IMR-90 (cell line): Measurements from ENCODE around the gene TMEM240. TPM values are rescaled to one million over a fixed set of nuclear protein-coding genes. Genes with fewer than 3 reads are reported as not detected.

Source experiments
- ATAC-seq: fragments of 200-7000 bp; cut with Tn5 transposase; 2 replicates; pipeline ENCODE4 v1.9.1; 2020; ENCODE audit warnings: low read depth, mild to moderate bottlenecking, moderate library complexity
- BruUV-seq: library from RNA; stranded (reverse); fragments of 400-500 nt; replicated peaks from 2 replicates; lab custom pipeline; 2021; lab: Mats Ljungman, UMichigan
- CTCF ChIA-PET: fragments of 300-600 bp; formaldehyde crosslinking; extraction: SDS; loops from one replicate; lab custom pipeline; 2021; ENCODE audit warnings: antibody characterized with exemption; lab: Yijun Ruan, JAX
- POLR2A ChIA-PET: fragments of 300-600 bp; sonication (Branson Sonifier 250); formaldehyde crosslinking; loops from one replicate; lab custom pipeline; 2022; ENCODE audit warnings: antibody characterized with exemption; ENCODE audit not compliant: unreplicated experiment; lab: Charles Lee
- DNase-seq: peaks from one replicate; pipeline ENCODE4 v3.0.0; 2013
- H2AFZ ChIP-seq: replicated peaks from 2 replicates; pipeline ENCODE3; 2013; ENCODE audit warnings: low read length, mild to moderate bottlenecking; ENCODE audit not compliant: poor library complexity
- H2AK5ac ChIP-seq: 2 replicates; pipeline ENCODE4 v1.6.1; 2013; ENCODE audit warnings: low read depth, low read length, inconsistent platforms
- H2AK9ac ChIP-seq: replicated peaks from 2 replicates; pipeline ENCODE3; 2013; ENCODE audit warnings: mild to moderate bottlenecking, low read depth, low read length, moderate library complexity; ENCODE audit not compliant: poor library complexity
- H2BK120ac ChIP-seq: 2 replicates; pipeline ENCODE4 v1.6.1; 2013; ENCODE audit warnings: low read depth, low read length, inconsistent platforms
- H2BK15ac ChIP-seq: 3 replicates; pipeline ENCODE4 v1.6.1; 2013; ENCODE audit warnings: low read depth, low read length, inconsistent platforms
- H2BK20ac ChIP-seq: 2 replicates; pipeline ENCODE4 v1.6.1; 2013; ENCODE audit warnings: low read depth, mild to moderate bottlenecking, inconsistent platforms, low read length, moderate library complexity
- H2BK5ac ChIP-seq: 2 replicates; pipeline ENCODE4 v1.6.1; 2013; ENCODE audit warnings: mild to moderate bottlenecking, low read depth, low read length, inconsistent platforms; ENCODE audit not compliant: poor library complexity, severe bottlenecking
- H3K14ac ChIP-seq: replicated peaks from 2 replicates; pipeline ENCODE4 v1.6.1; 2013; ENCODE audit warnings: low read depth, low read length, inconsistent platforms
- H3K18ac ChIP-seq: 2 replicates; pipeline ENCODE4 v1.6.1; 2013; ENCODE audit warnings: low read depth, low read length, control low read depth
- H3K23ac ChIP-seq: 2 replicates; pipeline ENCODE4 v1.6.1; 2013; ENCODE audit warnings: low read depth, low read length, inconsistent platforms
- H3K27ac ChIP-seq: 2 replicates; pipeline ENCODE4 v1.5.1; 2013; ENCODE audit warnings: mild to moderate bottlenecking, control low read depth, low read length; ENCODE audit not compliant: insufficient read depth
- H3K27me3 ChIP-seq: 2 replicates; pipeline ENCODE4 v1.6.1; 2013; ENCODE audit warnings: low read length; ENCODE audit not compliant: control insufficient read depth, insufficient read depth
- H3K36me3 ChIP-seq: 2 replicates; pipeline ENCODE4 v1.6.1; 2013; ENCODE audit warnings: low read length, mixed read lengths; ENCODE audit not compliant: control insufficient read depth, insufficient read depth
- H3K4ac ChIP-seq: 2 replicates; pipeline ENCODE4 v1.6.1; 2013; ENCODE audit warnings: low read depth, low read length, inconsistent platforms
- H3K4me1 ChIP-seq: 2 replicates; pipeline ENCODE4 v1.6.1; 2013; ENCODE audit warnings: low read length, mixed read lengths; ENCODE audit not compliant: control insufficient read depth, insufficient read depth
- H3K4me2 ChIP-seq: 2 replicates; pipeline ENCODE4 v1.6.1; 2013; ENCODE audit warnings: low read depth, mild to moderate bottlenecking, control low read depth, low read length, moderate library complexity
- H3K4me3 ChIP-seq: 2 replicates; pipeline ENCODE4 v1.5.1; 2013; ENCODE audit warnings: low read depth, mild to moderate bottlenecking, control low read depth, low read length, moderate library complexity; ENCODE audit not compliant: insufficient read depth
- H3K56ac ChIP-seq: 2 replicates; pipeline ENCODE4 v1.6.1; 2013; ENCODE audit warnings: low read length, inconsistent platforms; ENCODE audit not compliant: insufficient read depth; ENCODE audit errors: extremely low read depth
- H3K79me1 ChIP-seq, 2 experiments: 2 replicates each; pipeline ENCODE4 v1.6.1; 2013; ENCODE audit warnings: low read length in 2 of 2, inconsistent platforms in 1 of 2, low read depth in 1 of 2
- H3K9ac ChIP-seq: 2 replicates; pipeline ENCODE4 v1.6.1; 2013; ENCODE audit warnings: low read depth, low read length, control low read depth
- H3K9me1 ChIP-seq: 2 replicates; pipeline ENCODE4 v1.6.1; 2013; ENCODE audit warnings: low read length, inconsistent platforms; ENCODE audit not compliant: insufficient read depth
- H3K9me3 ChIP-seq: 2 replicates; pipeline ENCODE4 v1.6.1; 2013; ENCODE audit warnings: low read length; ENCODE audit not compliant: control insufficient read depth, insufficient read depth
- H4K20me1 ChIP-seq: 2 replicates; pipeline ENCODE4 v1.6.1; 2013; ENCODE audit warnings: low read length, inconsistent platforms; ENCODE audit not compliant: insufficient read depth
- H4K5ac ChIP-seq: 2 replicates; pipeline ENCODE4 v1.6.1; 2013; ENCODE audit warnings: mild to moderate bottlenecking, low read depth, low read length, control low read depth
- H4K8ac ChIP-seq, 2 experiments: 2 replicates each; pipeline ENCODE4 v1.6.1; 2013; ENCODE audit warnings: low read depth in 2 of 2, low read length in 2 of 2, control low read depth in 1 of 2, inconsistent platforms in 1 of 2
- H4K91ac ChIP-seq: 2 replicates; pipeline ENCODE4 v1.6.1; 2013; ENCODE audit warnings: low read depth, low read length, inconsistent platforms; ENCODE audit not compliant: insufficient read depth
- CHD1 ChIP-seq: IDR thresholded peaks from 2 replicates; pipeline ENCODE4 v1.6.1; 2012; ENCODE audit warnings: low read depth, low read length, improper control_type of control experiment
- ELK1 ChIP-seq: fragments of 150-350 bp; IDR thresholded peaks from 2 replicates; pipeline ENCODE4 v1.6.1; 2016; ENCODE audit warnings: low read depth, mild to moderate bottlenecking, low read length, moderate library complexity, borderline replicate concordance
- MAFK ChIP-seq: IDR thresholded peaks from 2 replicates; pipeline ENCODE4 v1.6.1; 2012; ENCODE audit warnings: low read depth, low read length, improper control_type of control experiment
- RFX5 ChIP-seq: IDR thresholded peaks from 2 replicates; pipeline ENCODE4 v1.8.0; 2012; ENCODE audit warnings: low read depth, mild to moderate bottlenecking, low read length, moderate library complexity
- SMC3 ChIP-seq: fragments of 150-350 bp; IDR thresholded peaks from 2 replicates; pipeline ENCODE4 v1.6.1; 2016; ENCODE audit warnings: low read depth, mild to moderate bottlenecking, antibody characterized with exemption, low read length, moderate library complexity
- WGBS, 2 experiments: methylation state at CpG; one replicate each; pipeline versions ENCODE4 v1.1.5 to v1.1.7; 2013; ENCODE audit warnings: missing lambda C conversion rate in 2 of 2; ENCODE audit not compliant: insufficient read length in 1 of 2; ENCODE audit errors: extremely low coverage in 2 of 2; 5-methylcytosine and 5-hydroxymethylcytosine counted together
- dilution Hi-C: fragments of 300-500 bp; cut with HindIII; formaldehyde crosslinking; loops from one replicate; pipeline ENCODE4 v1.14.3; 2018; ENCODE audit warnings: low sequenced_read_pairs; ENCODE audit not compliant: unreplicated experiment
- in situ Hi-C: fragments of 300-500 bp; cut with MboI; formaldehyde crosslinking; loops from 3 replicates; pipeline ENCODE4 v1.14.3; 2019; ENCODE audit warnings: low sequenced_read_pairs, inconsistent platforms, mixed read lengths
- intact Hi-C: fragments of 100-400 bp; cut with micrococcal nuclease; formaldehyde crosslinking; loops from 2 replicates; pipeline ENCODE4 v1.10.0; 2022
- polyA plus RNA-seq, 3 experiments: library from polyadenylated mRNA; depleted of rRNA; stranded (reverse); fragments of >200 nt; gene quantifications; 2 replicates each; pipeline ENCODE4 v1.2.3, GENCODE V29; 2012; ENCODE audit warnings: low replicate concordance in 1 of 3
- total RNA-seq: library from RNA; depleted of rRNA; stranded (reverse); fragments of >200 nt; gene quantifications from 2 replicates; pipeline ENCODE4 v1.2.3, GENCODE V29; 2012

Gene TMEM240
- total and polyA plus RNA-seq, 2 of the 4 experiments (the other 2 are of a cell fraction), result 1.6 to 7.6 TPM

GRCh38 chr1:1548591-1548990, 8.2 kb upstream of the TMEM240 start:
- no peak overlapping the region for H2AK9ac ChIP-seq
- H4K8ac ChIP-seq, result no peak overlapping the region
- no TSS peak for BruUV-seq
- H3K4ac ChIP-seq, result no peak overlapping the region
- no peak overlapping the region for H2AFZ ChIP-seq
- H3K56ac ChIP-seq, result no peak overlapping the region
- peaks cover 42% of the 10 kb centered on the region for H4K20me1 ChIP-seq
- H2BK5ac ChIP-seq, result no peak overlapping the region
- H3K9ac ChIP-seq, result no peak overlapping the region
- no peak overlapping the region for H2BK120ac ChIP-seq
- H3K18ac ChIP-seq, result no peak overlapping the region
- H2BK20ac ChIP-seq, result no peak overlapping the region
- H3K14ac ChIP-seq, result no peak overlapping the region
- in situ Hi-C loops, result no loop called here
- H3K9me3 ChIP-seq, result no peaks in the 10 kb centered on the region
- ChIA-PET POLR2A (no interaction called here), CTCF (no interaction called here)
- H3K4me1 ChIP-seq, result peaks cover 6% of the 10 kb centered on the region; the same call in 1 of the 2 replicates
- intact Hi-C loops, result no loop called here
- no peak overlapping the region for H2BK15ac ChIP-seq
- no peak for DNase-seq
- no peak overlapping the region for H3K4me3 ChIP-seq
- H3K27ac ChIP-seq, result no peak overlapping the region
- no peak for ATAC-seq
- WGBS, 2 experiments, result 85% methylated on average over 4 of the region's 14 CpGs; no CpG with 5 or more reads in 1 of the 2 experiments
- H3K36me3 ChIP-seq, result peaks cover 8% of the 10 kb centered on the region; the same call in 1 of the 2 replicates
- H4K5ac ChIP-seq, result no peak overlapping the region
- peaks cover 13 to 77% of the 10 kb centered on the region in 2 experiments for H3K79me1 ChIP-seq
- dilution Hi-C loops, result no loop called here
- no peak overlapping the region for H3K4me2 ChIP-seq
- H4K91ac ChIP-seq, result no peak overlapping the region
- H3K9me1 ChIP-seq, result no peaks in the 10 kb centered on the region; the same call in 1 of the 2 replicates
- no peaks in the 10 kb centered on the region for H3K27me3 ChIP-seq
- no peak overlapping the region for H3K23ac ChIP-seq
- H2AK5ac ChIP-seq, result no peak overlapping the region
- no peak for TF ChIP-seq CHD1
- TF ChIP-seq RFX5, result no peak
- no peak for TF ChIP-seq SMC3
- TF ChIP-seq ELK1, result no peak
- TF ChIP-seq MAFK, result no peak
